Transverse colon (tissue), 4 donors: ENCODE measurements around the gene NBPF6. TPM values are rescaled to one million over a fixed set of nuclear protein-coding genes. Genes with fewer than 3 reads are reported as not detected.
"Not testable (repeated sequence)": the region's sequence is repeated elsewhere in the genome, so short reads cannot be mapped to it uniquely, and the experiment has no call there.

Source experiments
- DNase-seq: peaks from one replicate; pipeline ENCODE4 v3.0.0-alpha.2; 2019
- H3K27ac ChIP-seq, 4 donors: fragments of 200-600 bp; sonication (generic); 2 replicates each; pipeline ENCODE4 v1.5.1; 2016 to 2018; ENCODE audit warnings: inconsistent platforms in 4 of 4
- H3K27me3 ChIP-seq: fragments of 200-600 bp; sonication (generic); 2 replicates; pipeline ENCODE4 v1.5.1; 2017; ENCODE audit warnings: inconsistent platforms
- H3K36me3 ChIP-seq, 4 donors: fragments of 200-600 bp; sonication (generic); 2 replicates each; pipeline ENCODE4 v1.5.1; 2017 to 2019; ENCODE audit warnings: inconsistent platforms in 4 of 4
- H3K4me1 ChIP-seq, 4 donors: fragments of 200-600 bp; sonication (generic); 2 replicates each; pipeline ENCODE4 v1.5.1; 2017 to 2020; ENCODE audit warnings: inconsistent platforms in 4 of 4
- H3K4me3 ChIP-seq, 4 donors: fragments of 200-600 bp; sonication (generic); 1 replicate in 1 of 4; 2 replicates in 3 of 4; pipeline versions ENCODE4 v1.5.1 to v1.6.1; 2017 to 2019; ENCODE audit warnings: inconsistent platforms in 4 of 4
- H3K9me3 ChIP-seq, 2 donors: fragments of 200-600 bp; sonication (generic); 2 replicates each; pipeline ENCODE4 v1.5.1; 2017 to 2019; ENCODE audit warnings: inconsistent platforms in 2 of 2
- WGBS, 2 donors: methylation state at CpG; one replicate each; pipeline ENCODE4 v1.1.5; 2018; ENCODE audit warnings: low coverage in 1 of 2; 5-methylcytosine and 5-hydroxymethylcytosine counted together
- in situ Hi-C, 4 donors: fragments of 200-750 bp; cut with MboI; loops; one replicate each; pipeline versions ENCODE4 v1.15.0 to v1.15.1; 2017; ENCODE audit warnings: low sequenced_read_pairs in 3 of 4, low pct_ligation_motif_present in 1 of 4, low pct_unique_long_range_greater_than_20kb in 1 of 4
- intact Hi-C: fragments of 100-400 bp; cut with DNase I; formaldehyde crosslinking; loops from one replicate; pipeline ENCODE4 v1.15.1; 2023; ENCODE audit warnings: low total_unique reads
- total RNA-seq, 4 donors: library from RNA; depleted of rRNA; stranded (reverse); fragments of >200 nt; gene quantifications; one replicate each; pipeline ENCODE4 v1.1.0, GENCODE V29; 2016

NBPF6 gene, protein sequence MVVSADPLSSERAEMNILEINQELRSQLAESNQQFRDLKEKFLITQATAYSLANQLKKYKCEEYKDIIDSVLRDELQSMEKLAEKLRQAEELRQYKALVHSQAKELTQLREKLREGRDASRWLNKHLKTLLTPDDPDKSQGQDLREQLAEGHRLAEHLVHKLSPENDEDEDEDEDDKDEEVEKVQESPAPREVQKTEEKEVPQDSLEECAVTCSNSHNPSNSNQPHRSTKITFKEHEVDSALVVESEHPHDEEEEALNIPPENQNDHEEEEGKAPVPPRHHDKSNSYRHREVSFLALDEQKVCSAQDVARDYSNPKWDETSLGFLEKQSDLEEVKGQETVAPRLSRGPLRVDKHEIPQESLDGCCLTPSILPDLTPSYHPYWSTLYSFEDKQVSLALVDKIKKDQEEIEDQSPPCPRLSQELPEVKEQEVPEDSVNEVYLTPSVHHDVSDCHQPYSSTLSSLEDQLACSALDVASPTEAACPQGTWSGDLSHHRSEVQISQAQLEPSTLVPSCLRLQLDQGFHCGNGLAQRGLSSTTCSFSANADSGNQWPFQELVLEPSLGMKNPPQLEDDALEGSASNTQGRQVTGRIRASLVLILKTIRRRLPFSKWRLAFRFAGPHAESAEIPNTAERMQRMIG
- total RNA-seq: under 1 TPM in 1 of 4 donors, not detected in 3; 0.32 TPM

DNA sequence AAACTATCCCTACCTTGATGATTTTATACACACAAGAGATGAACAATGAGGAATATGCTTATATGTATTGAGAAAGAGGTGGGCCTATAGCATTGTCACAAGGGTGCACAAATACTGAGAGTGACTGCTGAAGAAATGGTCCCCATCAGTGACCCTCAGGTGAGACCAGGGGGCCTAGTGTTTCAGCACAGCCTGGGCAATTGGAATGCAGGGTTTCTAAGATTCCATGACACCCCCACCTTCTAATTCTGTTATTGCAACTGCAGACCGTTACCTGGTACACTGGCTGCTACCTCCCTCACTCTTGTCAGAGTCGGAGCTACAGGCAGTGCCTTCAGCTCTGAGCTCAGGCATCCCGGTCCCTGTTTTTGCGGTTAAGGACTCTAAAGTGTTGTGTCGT lies at the start of gene NBPF6:
Gene NBPF6 (plus strand): TSS at position 301 of the 400 bp plus-strand sequence. CDS start 259 bp downstream, outside the sequence.
- H3K27ac ChIP-seq, H3K27me3 ChIP-seq, DNase-seq, H3K4me1 ChIP-seq, H3K36me3 ChIP-seq, intact Hi-C loops, H3K4me3 ChIP-seq, H3K9me3 ChIP-seq, in situ Hi-C loops: not testable (repeated sequence)
- WGBS, 2 donors: 95% methylated on average over 2 of the region's 5 CpGs; no CpG with 5 or more reads in 1 of the 2 donors

DNA sequence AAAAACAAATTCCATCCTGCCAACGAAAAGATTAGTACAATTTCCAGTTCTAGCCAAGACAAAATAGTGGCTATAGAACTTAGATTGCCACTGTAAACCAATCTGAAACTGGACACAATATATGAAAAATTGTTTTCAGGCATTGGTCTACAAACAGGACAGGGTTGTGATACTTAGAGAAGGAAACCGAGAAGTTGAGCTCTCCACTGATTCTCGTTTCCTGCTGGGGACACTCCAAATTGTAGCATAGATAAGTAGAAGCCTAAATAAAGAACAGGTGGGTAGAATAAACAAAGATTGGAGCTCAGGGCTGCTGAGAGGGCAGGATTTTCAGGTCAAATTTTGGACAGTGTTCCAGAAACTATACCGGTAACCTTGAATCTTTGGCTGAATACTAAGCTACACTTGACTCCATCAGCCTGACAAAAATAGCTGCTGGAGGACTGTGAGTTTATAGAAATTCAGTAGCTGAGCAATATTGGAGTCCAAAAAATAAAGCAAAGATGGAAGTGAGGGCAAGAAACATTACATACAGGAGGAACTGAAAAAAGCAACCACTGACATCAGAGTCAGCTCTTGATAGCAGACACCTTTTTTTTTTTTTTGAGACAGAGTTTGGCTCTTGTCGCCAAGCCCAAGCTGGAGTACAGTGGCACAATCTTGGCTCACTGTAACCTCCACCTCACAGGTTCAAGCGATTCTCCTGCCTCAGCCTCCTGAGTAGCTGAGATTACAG lies 38.9 kb upstream of the NBPF6 start:
- H3K36me3 ChIP-seq, H3K9me3 ChIP-seq, DNase-seq, intact Hi-C loops, in situ Hi-C loops, H3K4me1 ChIP-seq, H3K27ac ChIP-seq, H3K4me3 ChIP-seq, H3K27me3 ChIP-seq: not testable (repeated sequence)
- WGBS, 2 donors: no CpG with 5 or more reads among the region's 6 CpGs

DNA sequence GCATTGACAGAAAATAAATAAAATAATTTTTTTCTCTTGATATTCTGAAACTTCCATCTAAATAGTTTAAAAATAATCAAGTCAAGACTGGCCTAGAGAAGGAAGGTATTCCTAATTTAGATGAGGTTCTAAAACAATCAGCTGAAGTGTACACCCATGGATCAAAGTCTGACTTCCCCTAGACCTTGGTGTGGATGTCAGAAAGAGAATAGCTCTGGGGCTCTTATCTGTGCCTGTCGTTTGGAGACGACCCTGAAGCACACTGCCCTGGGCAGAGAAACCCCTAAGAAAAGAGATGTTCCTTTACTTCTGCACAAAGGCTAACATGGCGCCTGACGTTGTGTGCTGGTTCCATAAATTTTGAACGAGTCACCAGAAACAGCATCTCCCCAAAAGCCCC lies 30.0 kb upstream of the NBPF6 start:
- H3K27me3 ChIP-seq, intact Hi-C loops, H3K9me3 ChIP-seq, DNase-seq, in situ Hi-C loops, H3K27ac ChIP-seq, H3K4me1 ChIP-seq, H3K4me3 ChIP-seq, H3K36me3 ChIP-seq: not testable (repeated sequence)
- no CpG with 5 or more reads among the region's 5 CpGs for WGBS, 2 donors

GRCh38 chr1:108421061-108421916 lies 28.9 kb upstream of the NBPF6 start:
- H3K36me3 ChIP-seq, DNase-seq, H3K9me3 ChIP-seq, H3K4me3 ChIP-seq, in situ Hi-C loops, H3K4me1 ChIP-seq, H3K27ac ChIP-seq, intact Hi-C loops, H3K27me3 ChIP-seq: not testable (repeated sequence)
- WGBS, 2 donors: no CpG with 5 or more reads among the region's 61 CpGs

DNA sequence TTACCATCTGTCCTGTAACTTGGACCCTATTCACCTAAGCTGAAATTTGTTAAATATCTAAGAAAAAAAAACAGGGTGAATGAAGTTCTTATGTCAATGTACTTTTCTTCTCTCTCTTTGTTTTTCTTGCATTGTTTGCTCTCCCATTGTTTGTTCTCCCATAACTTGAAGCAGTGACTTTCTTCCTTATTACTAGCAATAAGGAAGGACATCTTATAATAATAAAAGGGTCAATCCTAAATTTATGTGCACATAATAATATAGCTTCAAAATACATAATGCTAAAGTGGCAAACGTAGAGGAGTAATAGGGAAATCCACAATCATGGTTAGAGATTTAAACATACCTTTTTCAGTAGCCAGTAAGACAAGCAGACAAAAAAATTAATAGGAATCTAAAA lies 23.3 kb upstream of the NBPF6 start:
- DNase-seq, in situ Hi-C loops, H3K27ac ChIP-seq, H3K36me3 ChIP-seq, H3K27me3 ChIP-seq, intact Hi-C loops, H3K9me3 ChIP-seq, H3K4me1 ChIP-seq, H3K4me3 ChIP-seq: not testable (repeated sequence)
- WGBS, 2 donors: no CpG with 5 or more reads among the region's 1 CpG

DNA sequence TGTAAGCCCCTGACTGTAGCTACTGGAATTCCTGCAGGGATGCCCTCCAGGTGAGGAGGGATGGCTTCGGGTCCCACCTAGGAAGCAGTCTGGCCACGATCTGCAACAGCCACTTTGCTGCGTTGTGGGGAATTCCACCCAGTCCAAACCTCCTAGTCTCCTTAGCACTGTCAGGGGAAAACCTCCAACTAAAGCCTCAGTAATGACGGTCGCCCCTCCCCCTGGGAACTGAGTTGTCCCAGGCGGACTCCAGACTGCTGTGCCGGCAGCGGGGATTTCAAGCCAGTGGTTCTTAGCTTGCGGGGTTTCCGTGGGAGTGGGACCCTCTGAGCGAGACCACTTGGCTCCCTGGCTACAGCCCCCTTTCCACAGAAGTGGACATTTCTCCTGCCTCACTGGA lies 18.1 kb upstream of the NBPF6 start:
- H3K36me3 ChIP-seq, H3K27me3 ChIP-seq, H3K27ac ChIP-seq, DNase-seq, H3K9me3 ChIP-seq, H3K4me3 ChIP-seq, intact Hi-C loops, in situ Hi-C loops, H3K4me1 ChIP-seq: not testable (repeated sequence)
- WGBS, 2 donors: no CpG with 5 or more reads among the region's 11 CpGs

- H3K27me3 ChIP-seq, H3K27ac ChIP-seq, H3K9me3 ChIP-seq, intact Hi-C loops, H3K4me3 ChIP-seq, H3K36me3 ChIP-seq, DNase-seq, H3K4me1 ChIP-seq, in situ Hi-C loops: not testable (repeated sequence)
- no CpG with 5 or more reads among the region's 3 CpGs for WGBS, 2 donors
Observed at GRCh38 chr1:108433404-108433803, 16.7 kb upstream of the NBPF6 start.

DNA sequence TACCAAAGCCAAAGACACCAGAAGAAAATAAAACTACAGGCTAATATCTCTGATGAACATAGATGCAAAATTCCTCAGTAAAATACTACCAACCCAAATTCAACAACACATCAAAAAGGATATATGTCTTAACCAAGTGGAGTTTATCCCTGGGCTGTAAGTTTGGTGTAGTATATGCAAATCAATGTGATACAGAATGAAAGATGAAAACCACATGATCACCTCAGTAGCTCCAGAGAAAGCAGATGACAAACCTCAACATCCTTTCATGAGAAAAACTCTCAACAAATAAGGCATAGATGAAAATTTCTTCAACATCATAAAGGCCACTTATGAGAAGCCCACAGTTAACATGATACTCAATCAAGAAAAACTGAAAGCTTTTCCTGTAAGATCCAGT lies 11.6 kb upstream of the NBPF6 start:
- DNase-seq, H3K4me3 ChIP-seq, in situ Hi-C loops, H3K27me3 ChIP-seq, H3K36me3 ChIP-seq, intact Hi-C loops, H3K9me3 ChIP-seq, H3K27ac ChIP-seq, H3K4me1 ChIP-seq: not testable (repeated sequence)

- in situ Hi-C loops, H3K4me3 ChIP-seq, DNase-seq, intact Hi-C loops, H3K9me3 ChIP-seq, H3K36me3 ChIP-seq, H3K27me3 ChIP-seq, H3K27ac ChIP-seq, H3K4me1 ChIP-seq: not testable (repeated sequence)
- no CpG with 5 or more reads among the region's 2 CpGs for whole genome bisulfite sequencing, 2 donors
Observed at GRCh38 chr1:108454521-108454920, 4.4 kb downstream of the NBPF6 start.

GRCh38 chr1:108458661-108459060 lies 8.5 kb downstream of the NBPF6 start:
- H3K4me1 ChIP-seq: not testable (repeated sequence)

More at GRCh38 chr1:108458661-108459060, 8.5 kb downstream of the NBPF6 start:
- DNase-seq, H3K36me3 ChIP-seq, intact Hi-C loops, H3K4me3 ChIP-seq, in situ Hi-C loops, H3K27me3 ChIP-seq, H3K27ac ChIP-seq, H3K9me3 ChIP-seq: not testable (repeated sequence)
- WGBS, 2 donors: no CpG with 5 or more reads among the region's 2 CpGs
